ENCODE data around the gene UROS.

Gene UROS

GRCh38 chr10:125844751-125845221 lies 21.7 kb upstream of the UROS start:
- no peaks in the 10 kb centered on the region for H3K27me3 Mint-ChIP-seq
- no peak overlapping the region for H3K27ac Mint-ChIP-seq
- peaks cover 4% of the 10 kb centered on the region for H3K36me3 Mint-ChIP-seq
- H3K4me1 Mint-ChIP-seq, result no peaks in the 10 kb centered on the region
- no peak overlapping the region for H3K4me3 Mint-ChIP-seq
- H3K9me3 Mint-ChIP-seq, result no peaks in the 10 kb centered on the region

- no peak overlapping the region for H3K4me3 Mint-ChIP-seq
- H3K27ac Mint-ChIP-seq, result peak overlapping the region; percentile 24
- no peaks in the 10 kb centered on the region for H3K4me1 Mint-ChIP-seq
- peaks cover 4% of the 10 kb centered on the region for H3K36me3 Mint-ChIP-seq
- no peaks in the 10 kb centered on the region for H3K27me3 Mint-ChIP-seq
- no peaks in the 10 kb centered on the region for H3K9me3 Mint-ChIP-seq
Observed at GRCh38 chr10:125843603-125844329, 20.7 kb upstream of the UROS start.

GRCh38 chr10:125840955-125841354 lies 17.9 kb upstream of the UROS start:
- Mint-ChIP-seq H3K4me1 (no peaks in the 10 kb centered on the region), H3K9me3 (no peaks in the 10 kb centered on the region), H3K36me3 (peaks cover 12% of the 10 kb centered on the region), H3K27me3 (no peaks in the 10 kb centered on the region), H3K4me3 (no peak overlapping the region), H3K27ac (no peak overlapping the region)

- Mint-ChIP-seq H3K4me1 (no peaks in the 10 kb centered on the region), H3K4me3 (no peak overlapping the region), H3K36me3 (peaks cover 12% of the 10 kb centered on the region), H3K9me3 (no peaks in the 10 kb centered on the region), H3K27me3 (no peaks in the 10 kb centered on the region), H3K27ac (no peak overlapping the region)
Observed at GRCh38 chr10:125840406-125840805, 17.3 kb upstream of the UROS start.

- H3K27ac Mint-ChIP-seq, result no peak overlapping the region
- H3K36me3 Mint-ChIP-seq, result peaks cover 14% of the 10 kb centered on the region
- H3K4me1 Mint-ChIP-seq, result no peaks in the 10 kb centered on the region
- H3K4me3 Mint-ChIP-seq, result no peak overlapping the region
- H3K27me3 Mint-ChIP-seq, result no peaks in the 10 kb centered on the region
- H3K9me3 Mint-ChIP-seq, result no peaks in the 10 kb centered on the region
Observed at GRCh38 chr10:125838802-125839575, 15.9 kb upstream of the UROS start.

- no peaks in the 10 kb centered on the region for H3K27me3 Mint-ChIP-seq
- peaks cover 16% of the 10 kb centered on the region for H3K36me3 Mint-ChIP-seq
- no peaks in the 10 kb centered on the region for H3K4me1 Mint-ChIP-seq
- no peak overlapping the region for H3K27ac Mint-ChIP-seq
- no peak overlapping the region for H3K4me3 Mint-ChIP-seq
- no peaks in the 10 kb centered on the region for H3K9me3 Mint-ChIP-seq
Observed at GRCh38 chr10:125836746-125837145, 13.7 kb upstream of the UROS start.

- H3K4me1 Mint-ChIP-seq, result peaks cover 22% of the 10 kb centered on the region
- no peak overlapping the region for H3K4me3 Mint-ChIP-seq
- peak overlapping the region; percentile 86 for H3K27ac Mint-ChIP-seq
- H3K27me3 Mint-ChIP-seq, result no peaks in the 10 kb centered on the region
- H3K9me3 Mint-ChIP-seq, result no peaks in the 10 kb centered on the region
- peaks cover 16% of the 10 kb centered on the region for H3K36me3 Mint-ChIP-seq
Observed at GRCh38 chr10:125828311-125828710, 5.3 kb upstream of the UROS start.

- Mint-ChIP-seq H3K27ac (peak overlapping the region; percentile 76), H3K27me3 (no peaks in the 10 kb centered on the region), H3K4me1 (peaks cover 22% of the 10 kb centered on the region), H3K4me3 (peak overlapping the region; percentile 39), H3K9me3 (no peaks in the 10 kb centered on the region), H3K36me3 (peaks cover 14% of the 10 kb centered on the region)
Observed at GRCh38 chr10:125827133-125827532, 4.1 kb upstream of the UROS start.

GRCh38 chr10:125824736-125825135 lies 1.7 kb upstream of the UROS start:
- Mint-ChIP-seq H3K4me3 (no peak overlapping the region), H3K36me3 (peaks cover 14% of the 10 kb centered on the region), H3K4me1 (peaks cover 21% of the 10 kb centered on the region), H3K27ac (no peak overlapping the region), H3K9me3 (no peaks in the 10 kb centered on the region), H3K27me3 (no peaks in the 10 kb centered on the region)

- H3K27ac Mint-ChIP-seq, result no peak overlapping the region
- peaks cover 14% of the 10 kb centered on the region for H3K4me1 Mint-ChIP-seq
- H3K9me3 Mint-ChIP-seq, result no peaks in the 10 kb centered on the region
- H3K27me3 Mint-ChIP-seq, result no peaks in the 10 kb centered on the region
- H3K4me3 Mint-ChIP-seq, result no peak overlapping the region
- peaks cover 10% of the 10 kb centered on the region for H3K36me3 Mint-ChIP-seq
Observed at GRCh38 chr10:125823663-125824251, 699 bp upstream of the UROS start.

- H3K4me3 Mint-ChIP-seq, result peak overlapping the region; percentile 76
- H3K36me3 Mint-ChIP-seq, result no peaks in the 10 kb centered on the region
- H3K4me1 Mint-ChIP-seq, result no peaks in the 10 kb centered on the region
- H3K27ac Mint-ChIP-seq, result no peak overlapping the region
- H3K27me3 Mint-ChIP-seq, result no peaks in the 10 kb centered on the region
- H3K9me3 Mint-ChIP-seq, result no peaks in the 10 kb centered on the region
Observed at GRCh38 chr10:125820701-125821100, 2.4 kb downstream of the UROS start.

GRCh38 chr10:125817337-125817946 lies 5.6 kb downstream of the UROS start:
- no peaks in the 10 kb centered on the region for H3K4me1 Mint-ChIP-seq
- no peaks in the 10 kb centered on the region for H3K9me3 Mint-ChIP-seq
- H3K27me3 Mint-ChIP-seq, result no peaks in the 10 kb centered on the region
- no peak overlapping the region for H3K4me3 Mint-ChIP-seq
- peaks cover 4% of the 10 kb centered on the region for H3K36me3 Mint-ChIP-seq
- no peak overlapping the region for H3K27ac Mint-ChIP-seq

GRCh38 chr10:125816548-125816947 lies 6.5 kb downstream of the UROS start:
- Mint-ChIP-seq H3K27me3 (no peaks in the 10 kb centered on the region), H3K4me1 (no peaks in the 10 kb centered on the region), H3K36me3 (peaks cover 5% of the 10 kb centered on the region), H3K9me3 (no peaks in the 10 kb centered on the region), H3K4me3 (no peak overlapping the region), H3K27ac (no peak overlapping the region)

- Mint-ChIP-seq H3K4me1 (no peaks in the 10 kb centered on the region), H3K4me3 (no peak overlapping the region), H3K27ac (no peak overlapping the region), H3K36me3 (peaks cover 6% of the 10 kb centered on the region), H3K9me3 (no peaks in the 10 kb centered on the region), H3K27me3 (no peaks in the 10 kb centered on the region)
Observed at GRCh38 chr10:125815764-125816163, 7.3 kb downstream of the UROS start.

- H3K9me3 Mint-ChIP-seq, result no peaks in the 10 kb centered on the region
- no peak overlapping the region for H3K27ac Mint-ChIP-seq
- H3K4me3 Mint-ChIP-seq, result no peak overlapping the region
- H3K36me3 Mint-ChIP-seq, result peaks cover 7% of the 10 kb centered on the region
- H3K27me3 Mint-ChIP-seq, result no peaks in the 10 kb centered on the region
- H3K4me1 Mint-ChIP-seq, result no peaks in the 10 kb centered on the region
Observed at GRCh38 chr10:125812128-125812750, 10.8 kb downstream of the UROS start.
